Measurements from ENCODE around the gene TSEN15.
A peak's percentile ranks its signal among the peaks of the same experiment; 100 is the strongest.

TSEN15 gene

DNA sequence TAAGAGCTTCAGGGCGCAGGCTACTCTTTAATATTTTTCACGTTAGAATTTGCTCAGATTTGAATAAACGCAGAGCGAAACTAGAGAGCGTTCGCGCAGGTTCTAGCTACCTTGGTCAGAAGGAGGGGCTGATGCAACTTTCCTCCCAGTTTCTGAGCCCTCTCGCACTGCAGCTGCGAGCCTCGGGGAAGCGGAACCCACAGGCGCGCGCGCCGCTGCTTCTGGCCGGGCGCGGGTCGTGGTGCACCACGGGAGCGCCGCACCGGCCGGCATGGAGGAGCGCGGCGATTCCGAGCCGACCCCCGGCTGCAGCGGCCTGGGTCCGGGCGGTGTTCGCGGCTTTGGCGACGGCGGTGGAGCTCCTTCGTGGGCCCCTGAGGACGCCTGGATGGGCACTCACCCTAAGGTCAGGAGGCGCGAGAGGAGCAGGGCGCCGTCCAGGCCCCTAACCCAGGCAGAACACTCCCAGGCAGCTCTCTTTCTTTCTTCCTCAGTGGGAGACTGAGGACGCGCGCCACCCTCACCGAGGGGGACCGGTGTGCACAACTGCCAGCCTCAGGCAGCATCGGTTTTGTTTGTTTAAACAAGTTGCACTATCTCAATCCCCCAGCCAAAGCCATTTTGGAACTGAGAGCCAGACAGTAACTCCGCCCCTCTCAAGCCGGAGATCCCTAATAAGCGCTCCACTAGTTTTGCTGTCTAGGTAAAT lies at the start of gene TSEN15:
Gene TSEN15, plus strand, starts transcription at position 246 of the 709 bp plus-strand sequence. Its CDS starts 26 bp downstream, at position 272.
- peak; percentile 40 for DNase-seq

DNA sequence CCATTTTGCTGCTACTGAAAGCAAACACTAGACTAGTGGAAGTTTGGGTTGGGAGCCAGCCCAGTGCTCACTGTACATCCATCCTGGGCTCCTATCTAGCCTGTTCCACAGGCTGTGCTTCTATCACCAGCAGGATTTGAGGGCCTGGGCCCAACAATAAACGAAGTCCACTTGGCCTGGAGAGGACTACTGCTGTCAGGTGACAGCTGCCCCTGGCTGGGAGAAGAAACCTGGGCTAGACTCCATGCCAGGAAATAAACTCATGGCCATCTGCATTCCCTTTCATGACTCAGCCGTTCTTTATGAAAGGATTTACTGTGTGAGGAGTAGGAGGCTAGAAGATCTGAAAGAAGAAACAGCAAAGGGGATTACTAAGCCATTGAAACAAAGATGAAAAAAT lies 49.5 kb upstream of the TSEN15 start:
- DNase-seq, result peak; percentile 26

DNA sequence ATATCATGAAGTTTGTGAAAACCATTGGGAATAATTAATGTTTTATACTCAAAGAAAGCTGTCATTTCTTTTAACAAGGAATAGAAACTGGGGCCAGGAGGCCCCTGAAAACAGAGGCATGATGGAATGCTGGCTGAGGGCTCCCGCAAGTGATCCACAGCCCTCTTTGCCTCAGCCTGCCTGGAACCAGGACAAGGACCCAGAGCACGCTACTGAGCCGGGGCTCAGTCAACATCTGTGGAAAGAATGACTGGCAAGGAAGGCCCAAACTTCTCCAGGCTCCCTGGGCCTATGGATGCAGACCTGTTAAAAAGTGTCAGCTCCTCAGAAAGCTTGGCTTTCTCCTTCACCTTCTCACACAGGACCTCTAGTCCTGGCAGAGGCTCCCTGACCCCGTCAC lies 46.6 kb upstream of the TSEN15 start:
- DNase-seq, result no peak

DNA sequence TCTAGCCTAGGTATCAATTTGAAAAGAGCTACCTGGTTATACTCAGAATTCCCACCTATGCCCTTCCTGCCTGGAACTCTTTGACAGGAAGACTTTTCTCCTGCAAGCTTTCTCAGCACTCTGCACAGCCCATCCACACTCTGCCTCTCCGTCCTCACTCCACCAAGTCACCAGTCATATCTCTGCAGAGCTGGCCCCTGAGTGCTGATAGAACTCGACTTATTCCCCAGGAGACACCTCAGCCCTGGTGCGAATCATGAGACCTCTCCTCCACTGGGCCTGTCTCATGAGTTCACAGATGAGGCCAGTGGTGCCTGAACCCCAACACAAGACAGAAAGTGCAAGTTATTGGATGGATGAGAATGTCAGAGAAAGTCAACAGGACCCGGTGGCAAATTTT lies 46.0 kb upstream of the TSEN15 start:
- no peak for DNase-seq

DNA sequence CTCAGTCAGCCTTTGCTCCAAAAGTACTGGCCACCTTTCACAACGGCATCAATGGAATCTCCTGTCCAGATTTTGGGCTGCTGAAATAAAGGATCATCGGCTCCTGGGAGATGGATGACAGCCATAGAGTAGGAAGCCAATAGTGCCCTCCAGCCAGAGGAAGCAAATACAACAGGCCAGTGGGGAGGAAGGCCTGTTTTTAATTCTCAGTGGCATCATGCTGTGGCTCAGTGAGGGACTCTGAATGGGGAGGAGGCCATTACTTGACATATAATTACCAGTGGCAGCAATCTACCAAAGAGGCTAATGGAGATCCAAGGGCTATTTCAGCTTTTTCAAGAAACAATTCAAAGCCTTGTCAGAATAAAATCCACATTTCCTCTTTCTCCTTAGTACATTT lies 40.7 kb upstream of the TSEN15 start:
- DNase-seq, result no peak

DNA sequence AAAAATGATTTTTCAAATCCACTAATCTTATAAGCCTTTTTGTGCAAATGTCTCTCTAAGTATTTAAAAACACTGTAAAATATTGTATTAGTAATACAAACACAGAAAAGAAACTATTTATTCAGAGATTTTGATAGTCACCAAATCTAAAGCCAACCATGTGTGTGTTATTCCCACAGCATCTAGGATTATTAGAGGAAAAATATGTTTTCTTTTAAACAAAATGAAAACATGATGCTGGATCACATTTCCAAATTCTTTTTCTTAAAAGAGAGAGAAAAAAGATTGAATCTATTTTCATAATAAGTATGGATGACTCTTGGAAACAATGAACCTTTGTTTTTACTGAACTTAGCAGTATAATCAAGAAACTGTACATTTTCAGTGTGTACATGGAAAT lies 39.3 kb upstream of the TSEN15 start:
- no peak for DNase-seq

DNA sequence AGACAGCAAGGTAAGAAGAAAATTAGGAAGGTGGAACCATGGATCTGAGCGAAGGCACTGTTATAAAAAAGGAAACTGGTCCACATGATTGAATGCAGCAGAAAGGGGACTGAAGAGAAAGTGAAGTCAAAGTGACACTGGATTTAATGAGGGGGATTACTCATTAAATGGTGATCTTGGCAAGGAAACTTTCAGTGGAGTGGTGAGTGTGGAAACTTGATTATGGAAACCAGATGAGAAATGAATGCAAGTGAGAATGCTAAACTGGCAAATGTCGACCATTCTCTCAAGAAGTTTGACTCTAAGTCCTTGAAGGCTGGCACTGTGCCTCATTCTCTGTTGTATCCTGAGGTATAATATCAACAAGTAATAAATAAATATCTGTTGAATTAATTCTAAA lies 37.3 kb upstream of the TSEN15 start:
- DNase-seq, result no peak

DNA sequence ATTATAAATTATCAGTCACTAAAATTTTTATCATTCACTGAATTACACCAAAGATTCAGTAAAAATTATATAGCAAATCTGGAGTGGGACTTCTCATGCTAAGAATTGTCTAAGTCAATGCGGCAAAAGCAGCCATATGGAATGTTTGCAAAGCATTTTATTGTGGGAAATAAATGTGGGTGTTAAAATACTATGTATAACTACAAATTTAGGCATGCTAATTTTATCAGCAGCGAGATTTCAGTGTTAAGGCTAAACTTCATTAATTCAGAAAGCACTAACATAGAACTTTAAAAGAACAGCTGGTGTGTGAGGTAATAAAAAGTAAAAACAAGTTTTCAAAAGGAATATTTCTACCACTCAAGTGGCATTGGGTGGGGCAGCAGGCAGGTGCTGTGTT lies 35.4 kb upstream of the TSEN15 start:
- no peak for DNase-seq

DNA sequence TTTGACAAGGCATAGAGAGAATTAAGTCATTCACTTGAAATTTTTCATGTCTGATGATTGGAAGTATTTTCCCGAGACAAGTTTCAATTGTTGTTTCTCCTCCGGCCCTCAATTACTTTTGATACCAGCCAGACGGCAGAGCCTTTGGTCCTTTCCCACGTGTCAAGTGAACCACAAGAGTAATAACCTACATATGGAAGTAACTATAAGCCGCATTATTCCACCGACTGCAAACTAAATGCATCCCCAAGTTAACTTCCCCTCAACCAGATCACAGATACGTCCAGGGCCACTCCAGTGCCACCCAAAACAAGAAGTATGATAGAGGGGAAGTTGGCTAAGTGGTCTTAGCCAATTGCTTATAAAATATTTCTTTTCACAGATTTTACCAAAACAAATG lies 34.2 kb upstream of the TSEN15 start:
- no peak for DNase-seq

DNA sequence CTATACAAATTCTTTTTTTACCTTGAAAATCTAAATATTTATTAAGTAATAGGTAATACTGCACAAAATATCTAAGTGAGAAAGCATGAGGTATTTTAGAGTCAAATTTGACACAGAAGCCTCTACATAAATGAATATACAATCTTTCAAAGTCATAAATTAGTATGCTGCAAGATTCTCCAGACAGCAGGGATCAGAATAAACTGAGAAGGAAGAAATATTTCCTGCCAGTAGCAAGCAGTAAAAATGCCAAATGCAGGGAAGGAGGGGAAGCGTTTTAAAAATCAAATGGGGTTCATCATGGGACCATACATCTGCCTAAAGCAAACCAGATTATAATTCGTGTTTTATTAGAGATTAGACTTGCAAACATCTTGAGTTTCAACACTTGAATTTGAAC lies 32.9 kb upstream of the TSEN15 start:
- DNase-seq, result no peak

DNA sequence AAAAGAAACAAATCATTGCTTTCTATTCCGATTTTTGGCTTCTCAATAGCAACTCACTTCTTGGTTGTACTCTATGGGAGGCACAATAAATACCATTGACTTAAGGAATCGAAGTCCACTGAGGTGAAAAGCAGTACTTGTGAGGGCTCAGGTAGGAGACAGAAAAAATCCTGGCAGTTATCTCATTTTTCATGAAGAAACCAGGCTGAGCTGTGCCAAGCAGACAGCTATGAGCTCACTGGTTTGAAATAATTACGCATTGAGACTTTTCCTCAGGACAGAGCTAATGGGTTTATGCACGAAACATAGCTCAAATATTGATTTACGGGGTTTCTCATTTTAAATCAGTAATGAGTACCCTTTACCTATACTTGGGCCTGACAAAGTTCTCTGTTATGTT lies 32.5 kb upstream of the TSEN15 start:
- DNase-seq, result no peak

DNA sequence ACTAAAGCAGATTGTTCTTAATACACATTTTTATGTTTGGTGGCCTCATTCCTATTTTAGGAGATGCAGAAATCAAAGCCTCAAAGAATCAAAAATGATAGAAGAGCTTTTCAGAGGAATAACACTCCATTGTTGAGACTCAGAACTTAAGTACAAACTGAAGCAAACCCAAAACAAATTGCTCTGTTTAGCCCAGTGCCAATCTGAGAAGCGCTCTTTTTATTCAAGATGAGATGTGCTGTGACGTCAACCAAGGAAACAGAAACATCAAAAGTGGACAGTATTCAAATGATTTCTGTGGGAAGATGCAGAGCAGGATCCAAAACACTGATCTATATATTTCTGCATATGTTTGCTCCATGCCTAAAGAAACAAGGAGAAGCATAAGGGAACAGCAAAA lies 32.0 kb upstream of the TSEN15 start:
- DNase-seq, result no peak

DNA sequence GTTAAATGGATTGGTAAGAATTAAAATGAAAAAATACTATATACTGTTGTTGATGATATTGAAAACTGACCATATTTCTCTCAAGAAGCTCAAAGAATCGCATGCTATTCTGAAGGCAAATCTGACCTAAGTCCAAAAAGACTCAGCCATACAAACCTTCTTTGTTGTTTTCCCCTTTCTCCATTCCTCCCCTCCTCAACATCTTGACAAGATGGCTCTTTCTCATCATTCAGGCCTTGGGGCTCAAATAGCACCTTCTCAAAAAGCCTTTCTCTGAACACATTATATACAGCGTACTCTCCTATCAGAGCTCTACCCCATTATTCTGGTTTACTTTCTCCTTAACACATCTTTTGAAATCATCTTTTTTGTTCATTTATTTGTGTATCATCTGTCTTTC lies 31.2 kb upstream of the TSEN15 start:
- DNase-seq, result no peak

DNA sequence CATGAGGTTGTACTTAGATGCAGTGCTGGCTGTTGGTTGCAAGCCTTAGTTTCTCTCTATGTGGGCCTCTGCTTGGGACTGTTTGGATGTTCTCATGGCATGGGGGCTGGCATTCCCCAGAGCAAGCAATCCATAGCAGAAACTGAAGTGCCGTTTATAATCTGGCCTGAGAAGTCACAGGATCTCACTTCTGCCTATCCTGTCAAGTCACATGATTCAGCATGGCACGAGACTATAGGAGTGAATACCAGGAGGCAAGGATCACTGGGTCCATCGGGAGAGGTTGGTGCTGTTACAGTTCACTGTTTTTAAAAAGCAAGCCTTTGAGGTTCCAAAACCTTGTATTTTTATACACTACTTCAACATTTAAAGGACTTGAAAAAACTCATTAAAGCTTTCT lies 30.7 kb upstream of the TSEN15 start:
- no peak for DNase-seq

DNA sequence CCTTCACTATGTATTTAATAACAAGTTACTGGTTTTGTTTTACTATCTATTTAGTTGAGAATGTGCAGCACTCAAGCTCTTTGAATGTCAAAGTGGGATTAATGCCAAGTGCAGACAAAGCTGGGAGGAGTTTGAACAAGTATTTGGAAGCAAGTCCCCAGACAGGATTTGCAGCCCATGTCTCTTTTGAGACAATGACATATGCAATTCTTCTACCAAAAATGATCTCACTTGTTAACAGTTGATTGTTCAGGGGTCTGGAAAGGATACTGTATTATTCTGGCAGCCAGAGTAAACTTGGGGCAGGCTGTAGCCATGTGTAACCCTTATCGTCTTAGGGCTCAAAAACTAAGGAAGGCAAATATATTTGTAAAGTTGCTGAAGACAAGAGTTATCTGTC lies 29.8 kb upstream of the TSEN15 start:
- no peak for DNase-seq

DNA sequence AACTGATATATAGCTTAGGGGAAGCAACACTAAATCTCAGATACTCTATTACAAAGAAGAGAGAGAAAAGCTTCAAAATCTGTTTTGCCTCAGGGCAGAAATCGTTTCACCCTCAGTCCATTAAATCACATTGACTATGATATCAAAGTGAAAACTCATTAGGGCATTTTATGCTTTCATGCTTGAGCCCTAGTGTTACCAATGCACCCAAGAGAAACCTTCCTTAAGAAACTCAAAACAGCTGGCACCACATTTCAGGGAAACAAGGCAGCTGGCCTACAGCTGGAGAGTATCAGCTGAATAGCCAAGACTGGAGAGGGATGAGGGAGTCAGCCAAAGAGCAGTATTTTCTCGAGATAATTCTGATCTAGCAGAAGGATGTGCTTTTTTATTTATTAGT lies 28.9 kb upstream of the TSEN15 start:
- no peak for DNase-seq

DNA sequence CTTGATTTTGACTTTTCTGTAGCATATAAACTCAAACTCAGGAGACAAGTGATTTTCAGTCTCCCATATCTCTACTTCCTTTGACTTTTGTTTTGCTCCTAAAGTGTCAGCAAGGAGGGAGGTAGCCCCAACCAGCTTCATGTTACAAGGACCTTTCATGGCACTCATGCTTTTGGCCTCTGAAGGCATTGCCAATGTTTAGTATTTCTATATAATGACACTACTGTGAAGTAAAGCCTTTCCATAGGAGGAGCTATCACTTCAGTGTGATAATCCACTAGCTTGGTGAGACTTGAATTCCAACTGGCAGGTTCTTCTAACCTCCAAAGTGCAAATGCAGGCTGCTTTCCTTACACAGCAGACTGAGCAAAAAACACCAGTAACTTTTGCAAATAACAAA lies 28.4 kb upstream of the TSEN15 start:
- DNase-seq, result no peak

DNA sequence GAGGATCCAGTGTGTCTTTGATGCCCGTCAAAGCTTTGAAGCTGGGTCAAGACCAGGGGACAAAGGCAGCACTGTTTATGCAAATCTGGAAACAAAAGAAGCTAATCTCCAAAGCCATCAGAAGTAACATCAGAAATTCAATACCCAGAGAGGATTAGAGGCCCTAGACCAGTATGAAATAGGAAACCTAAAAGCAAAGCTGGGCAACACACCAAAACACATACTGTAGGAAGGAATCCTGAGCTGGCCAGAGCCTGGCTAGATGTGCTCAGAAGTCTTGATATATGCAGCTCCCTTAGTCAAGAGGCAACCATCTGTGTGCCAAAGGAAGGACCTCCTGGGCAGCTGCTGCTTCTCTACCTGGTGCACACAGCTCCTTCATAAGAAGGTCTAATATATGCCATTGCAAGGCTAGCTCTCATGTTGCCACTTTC lies 26.3 kb upstream of the TSEN15 start:
- no peak for DNase-seq

DNA sequence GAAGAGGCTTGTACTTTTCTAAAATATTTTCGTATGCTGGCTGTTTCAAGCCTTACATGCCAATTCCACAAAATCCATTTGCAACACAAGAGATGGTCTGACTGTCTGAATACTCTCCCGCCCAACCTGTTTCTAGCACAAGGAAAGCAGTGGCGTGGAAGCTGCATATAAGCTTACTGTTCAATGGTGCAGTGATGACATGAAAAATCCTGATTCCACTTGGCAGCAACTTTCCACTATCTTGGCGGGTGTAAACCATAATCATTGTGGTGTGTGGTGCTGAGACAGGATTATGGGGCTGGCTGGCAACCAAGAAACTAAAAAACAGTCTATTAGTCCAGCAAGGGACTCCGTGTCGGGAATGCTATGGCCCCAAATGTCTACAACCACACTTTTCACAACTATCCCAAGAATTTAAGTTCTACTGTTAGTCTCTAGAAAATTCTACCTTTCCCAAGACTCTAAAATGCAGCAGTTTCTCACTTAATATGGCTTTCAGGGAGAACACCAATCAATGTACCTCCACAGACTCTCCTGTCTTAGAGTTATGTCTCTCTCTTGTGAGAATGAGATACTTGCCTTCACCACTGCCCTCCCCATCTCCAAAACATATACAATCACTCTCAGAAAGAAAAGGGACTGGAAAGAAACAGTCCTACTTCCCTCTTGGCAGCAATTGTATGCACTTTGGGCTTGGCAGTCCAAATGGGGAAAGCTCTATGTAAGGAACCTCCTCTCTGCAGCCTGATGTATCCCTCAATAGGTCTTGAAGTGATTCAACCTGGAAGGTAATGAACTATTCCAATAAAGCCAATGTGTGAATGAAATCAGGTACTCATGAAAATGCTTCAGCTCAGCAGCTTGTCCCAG lies 23.5 kb upstream of the TSEN15 start:
- DNase-seq, result no peak

DNA sequence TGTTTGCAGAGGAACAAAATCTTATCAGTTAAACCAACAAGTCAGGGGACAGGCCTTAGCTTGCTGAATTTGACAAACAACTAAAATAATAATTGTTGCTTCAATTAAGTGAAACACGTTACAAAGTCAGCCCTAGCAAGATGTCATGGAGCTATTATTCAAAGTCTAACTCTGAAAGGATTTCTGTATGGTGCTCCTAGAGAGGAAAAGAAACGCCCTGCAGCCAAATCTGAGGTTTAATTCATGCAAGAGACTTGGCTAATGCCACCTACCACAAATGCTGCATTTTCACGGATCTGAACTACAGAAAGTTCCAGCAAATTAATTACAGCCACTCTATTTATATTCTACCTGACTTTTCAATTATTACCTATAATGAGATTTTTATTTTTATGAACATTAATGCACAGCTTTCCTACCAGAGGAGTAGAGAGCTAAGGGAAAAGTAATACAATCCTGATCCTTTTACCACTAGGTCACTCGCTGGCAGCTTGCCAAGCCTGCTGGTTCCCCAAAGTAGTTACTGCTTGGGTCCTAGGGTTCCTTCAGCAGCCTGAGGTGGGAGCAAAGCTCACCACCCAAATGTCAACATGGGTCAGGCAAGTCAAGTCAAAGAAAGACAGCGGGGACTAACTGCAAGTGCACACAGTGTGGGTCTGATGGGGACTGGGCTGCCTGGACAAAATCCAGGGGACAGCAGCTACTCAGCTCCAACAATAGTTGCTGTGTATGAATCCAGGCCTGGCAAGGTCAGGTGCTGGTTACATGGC lies 22.5 kb upstream of the TSEN15 start:
- no peak for DNase-seq

DNA sequence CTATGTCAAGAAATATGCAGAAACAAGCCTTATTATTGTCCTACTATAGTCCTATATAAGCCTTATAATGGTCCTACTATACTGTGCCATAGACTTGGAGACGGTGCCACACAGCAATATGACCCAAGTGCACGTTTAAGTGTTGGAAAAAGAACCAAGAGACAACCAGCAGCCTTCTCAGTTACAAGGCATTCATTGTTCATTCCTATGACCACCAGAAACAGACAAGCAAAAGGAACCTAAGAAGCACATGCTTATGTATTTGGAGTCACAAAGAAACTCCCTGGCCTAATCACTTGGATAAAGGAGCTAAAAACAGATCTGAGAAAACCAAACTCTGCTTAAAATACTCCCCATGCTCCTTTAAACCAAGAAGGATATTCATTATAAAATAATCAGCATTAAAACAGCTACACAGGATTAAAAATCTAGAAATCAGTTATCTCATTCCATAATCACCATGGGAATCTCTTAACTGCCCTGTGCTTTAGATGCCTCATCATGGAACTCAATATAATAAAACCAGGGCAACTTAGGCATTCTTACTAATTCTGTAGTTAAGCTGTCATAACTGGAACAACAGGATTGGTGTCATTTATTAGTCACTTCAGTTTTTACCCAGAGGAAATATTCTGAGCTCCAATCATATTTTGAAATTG lies 21.0 kb upstream of the TSEN15 start:
- DNase-seq, result no peak

DNA sequence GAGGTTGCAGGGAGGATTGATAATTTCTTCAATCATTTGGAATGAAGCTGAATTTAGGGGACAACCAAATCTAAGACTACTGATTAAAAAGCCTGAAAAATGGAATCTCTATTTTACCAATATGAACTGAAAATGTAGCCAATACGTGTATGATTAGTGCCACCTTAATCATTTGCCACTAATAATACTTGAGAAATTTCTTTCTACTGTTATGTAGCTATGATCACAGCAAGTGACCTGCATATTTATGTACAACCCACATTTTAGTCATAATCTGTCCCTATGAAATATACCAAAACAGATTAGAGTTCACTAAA lies 20.5 kb upstream of the TSEN15 start:
- DNase-seq, result no peak

DNA sequence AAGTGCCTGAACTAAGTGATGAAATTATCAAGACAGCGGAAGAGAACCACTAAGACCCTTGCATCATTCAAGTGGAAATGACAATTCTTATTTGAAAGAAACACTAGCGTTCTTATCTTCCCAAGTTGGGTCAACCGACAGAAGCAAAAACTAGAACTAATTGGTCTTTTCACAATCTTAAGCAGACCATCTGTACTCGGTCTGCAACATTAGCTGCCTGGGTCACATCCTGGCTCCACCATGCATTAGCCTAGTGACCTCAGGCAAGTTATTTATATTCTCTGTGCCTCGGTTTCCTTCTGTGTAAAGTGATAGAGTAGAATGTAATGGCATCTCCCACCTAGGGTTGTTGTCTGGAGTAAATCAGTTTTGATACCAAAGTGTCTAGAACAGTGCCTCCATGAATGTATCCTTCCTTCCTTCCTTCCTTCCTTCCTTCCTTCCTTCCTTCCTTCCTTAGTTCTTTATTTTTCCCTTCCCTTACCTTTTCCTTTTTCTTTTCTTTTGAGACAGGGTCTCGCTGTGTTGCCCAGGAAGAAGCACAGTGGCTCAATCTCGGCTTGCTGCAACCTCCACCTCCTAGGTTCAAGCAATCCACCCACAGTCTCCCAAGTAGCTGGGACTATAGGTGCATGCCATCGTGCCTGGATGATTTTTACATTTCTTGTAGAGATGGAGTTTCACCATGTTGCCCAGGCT lies 20.0 kb upstream of the TSEN15 start:
- no peak for DNase-seq
